Heart right ventricle (tissue), 16 donors: ENCODE data around the gene ZNF366. TPM values are rescaled to one million over a fixed set of nuclear protein-coding genes. Genes with fewer than 3 reads are reported as not detected.

Experiments used
- ATAC-seq, 8 donors: fragments of 200-7000 bp; cut with Tn5 transposase; one replicate each; pipeline ENCODE4 v1.9.1; 2020; ENCODE audit warnings: mild to moderate bottlenecking in 8 of 8, moderate library complexity in 8 of 8, moderate number of reproducible peaks in 1 of 8
- DNase-seq, 2 donors: peaks; one replicate each; pipeline ENCODE4 v3.0.0-alpha.2; 2020
- H3K27ac ChIP-seq, 10 donors: fragments of 200-600 bp; sonication (generic) in 2 of 10; one replicate each; pipeline versions ENCODE4 v1.5.0 to v1.8.0; 2020 to 2022; ENCODE audit warnings: mild to moderate bottlenecking in 3 of 10
- H3K27me3 ChIP-seq, 7 donors: fragments of 200-600 bp; one replicate each; pipeline ENCODE4 v1.8.0; 2021 to 2022; ENCODE audit warnings: mild to moderate bottlenecking in 2 of 7
- H3K36me3 ChIP-seq, 9 donors: fragments of 200-600 bp; sonication (generic) in 1 of 9; one replicate each; pipeline versions ENCODE4 v1.5.0 to v1.8.0; 2020 to 2022; ENCODE audit warnings: mild to moderate bottlenecking in 2 of 9
- H3K4me1 ChIP-seq, 9 donors: fragments of 200-600 bp; sonication (generic) in 1 of 9; one replicate each; pipeline versions ENCODE4 v1.5.0 to v1.8.0; 2020 to 2022; ENCODE audit warnings: mild to moderate bottlenecking in 4 of 9
- H3K4me3 ChIP-seq, 10 donors: fragments of 200-600 bp; sonication (generic) in 2 of 10; one replicate each; pipeline versions ENCODE4 v1.5.0 to v1.8.0; 2020 to 2022; ENCODE audit warnings: mild to moderate bottlenecking in 7 of 10, moderate library complexity in 2 of 10
- H3K9me3 ChIP-seq, 11 donors: fragments of 200-600 bp in 10 of 11; sonication (generic) in 2 of 11; one replicate each; pipeline versions ENCODE4 v1.5.0 to v1.8.0; 2013 to 2022; ENCODE audit warnings: mild to moderate bottlenecking in 2 of 11, control low read depth in 1 of 11, moderate library complexity in 1 of 11
- WGBS, 2 donors: extraction: QIAGEN DNeasy Blood & Tissue Kit; methylation state at CpG; one replicate each; pipeline ENCODE4 v1.1.7; 2013; ENCODE audit warnings: inconsistent platforms in 1 of 2; 5-methylcytosine and 5-hydroxymethylcytosine counted together
- intact Hi-C, 10 donors: fragments of 100-400 bp; cut with DNase I; formaldehyde crosslinking; loops; one replicate each; pipeline versions ENCODE4 v1.11.1 to v1.14.2; 2022
- polyA plus RNA-seq, 2 donors: library from polyadenylated mRNA; stranded (reverse); fragments of 200-250 nt; gene quantifications; one replicate each; pipeline ENCODE4 v1.2.3, GENCODE V29; 2013
- total RNA-seq, 10 donors: library from RNA; stranded (reverse); fragmentation: NEBNext Ultra II Directional in 3 of 10; extraction: Animal tissue kit (Norgen Biotek cat#: 25700) in 3 of 10; gene quantifications; one replicate each; pipeline versions ENCODE4 v1.2.1 to v1.2.4, GENCODE V29; 2021 to 2023
- TF ChIP-seq, protein P1 (sequence below), 9 donors: fragments of 200-600 bp; sonication (generic) in 2 of 9; IDR thresholded peaks; one replicate each; pipeline versions ENCODE4 v1.5.0 to v1.8.0; 2021 to 2022; ENCODE audit warnings: antibody characterized with exemption in 9 of 9, mild to moderate bottlenecking in 5 of 9, moderate library complexity in 1 of 9
- donor health status: Arrhythmogenic right ventricular cardiomyopathy.
- donor health status: ischemic (EF 13 %, LVEDD 7.1; RV severe dilation, severe dysfunction).
- donor health status: healthy with polysubstance abuse.
- donor health status: DM: no; HTN: yes; CAD: no.
- donor health status: DM: no; HTN: no; CAD: no.
- donor health status: ischemic (EF 25% LVEDD 6.9; RV normal size, moderate dysfunction).
- donor health status: ischemic (EF 25% LVEDD 5.7; RV mildly dilated, moderate dysfunction).
- donor health status: healthy.
- donor health status: DM: yes; HTN: yes; CAD: no.
- donor health status: Ischemic cardiomyopathy.
- donor health status: ischemic (EF 35%, LVEDD 5.7; RV mildly dilated, moderate dysfunction).
- donor health status: nonischemic (EF 11% LVEDD 7.7; RV severe dilation, severe dysfunction).
- donor health status: DM: yes; HTN: yes; CAD: no.
- donor health status: PGD.
- donor health status: ischemic (EF 29% LVEDD 5.4; RV normal size, mild dysfunction).
- donor health status: nonischemic (EF 23%, LVEDD 6.1; RV moderate dilation, normal function).

ZNF366 gene
- total and polyA plus RNA-seq, 12 donors: 1.7 to 10.5 (median 5.2) TPM

DNA sequence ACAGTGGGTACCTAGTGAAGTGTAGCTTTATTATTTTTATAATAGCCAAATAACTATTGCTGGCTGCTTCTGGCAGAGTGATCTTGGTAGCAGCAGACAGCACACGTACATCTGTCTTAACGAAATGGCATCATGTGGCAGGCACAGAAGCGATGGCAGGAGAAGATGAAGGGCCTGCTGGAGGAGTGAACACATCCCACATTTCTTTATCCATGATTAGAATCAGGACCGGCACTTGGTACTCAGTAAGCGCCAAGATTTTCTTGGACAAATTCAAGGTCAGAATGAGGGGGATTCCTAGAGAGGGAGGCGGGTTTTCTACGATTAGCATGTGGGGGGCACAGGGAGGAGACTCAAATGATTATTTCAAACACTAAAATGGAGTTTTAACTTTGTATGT is 23.0 kb upstream of the ZNF366 start:
- intact Hi-C loops: loop anchor here in 1 of 10 donors (10.0 kb wide), 1 partner anchor 285 kb away; the partner anchor contains the start of gene TNPO1
- ATAC-seq (no peak), DNase-seq (no peak)
- no peaks in the 10 kb centered on the region for H3K36me3 ChIP-seq
- H3K4me3 ChIP-seq: no peak overlapping the region
- WGBS, 2 donors: 88% methylated on average over 7 of the region's 7 CpGs
- H3K4me1 ChIP-seq: peaks cover 0 to 9% (median 0%) of the 10 kb centered on the region in 9 donors
- no peaks in the 10 kb centered on the region for H3K27me3 ChIP-seq
- TF ChIP-seq, protein P1, sequence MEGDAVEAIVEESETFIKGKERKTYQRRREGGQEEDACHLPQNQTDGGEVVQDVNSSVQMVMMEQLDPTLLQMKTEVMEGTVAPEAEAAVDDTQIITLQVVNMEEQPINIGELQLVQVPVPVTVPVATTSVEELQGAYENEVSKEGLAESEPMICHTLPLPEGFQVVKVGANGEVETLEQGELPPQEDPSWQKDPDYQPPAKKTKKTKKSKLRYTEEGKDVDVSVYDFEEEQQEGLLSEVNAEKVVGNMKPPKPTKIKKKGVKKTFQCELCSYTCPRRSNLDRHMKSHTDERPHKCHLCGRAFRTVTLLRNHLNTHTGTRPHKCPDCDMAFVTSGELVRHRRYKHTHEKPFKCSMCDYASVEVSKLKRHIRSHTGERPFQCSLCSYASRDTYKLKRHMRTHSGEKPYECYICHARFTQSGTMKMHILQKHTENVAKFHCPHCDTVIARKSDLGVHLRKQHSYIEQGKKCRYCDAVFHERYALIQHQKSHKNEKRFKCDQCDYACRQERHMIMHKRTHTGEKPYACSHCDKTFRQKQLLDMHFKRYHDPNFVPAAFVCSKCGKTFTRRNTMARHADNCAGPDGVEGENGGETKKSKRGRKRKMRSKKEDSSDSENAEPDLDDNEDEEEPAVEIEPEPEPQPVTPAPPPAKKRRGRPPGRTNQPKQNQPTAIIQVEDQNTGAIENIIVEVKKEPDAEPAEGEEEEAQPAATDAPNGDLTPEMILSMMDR (IDR thresholded peaks at IDR 0.05): no peak
- no peak overlapping the region for H3K27ac ChIP-seq
- H3K9me3 ChIP-seq: peaks cover 0 to 11% (median 0%) of the 10 kb centered on the region in 11 donors

DNA sequence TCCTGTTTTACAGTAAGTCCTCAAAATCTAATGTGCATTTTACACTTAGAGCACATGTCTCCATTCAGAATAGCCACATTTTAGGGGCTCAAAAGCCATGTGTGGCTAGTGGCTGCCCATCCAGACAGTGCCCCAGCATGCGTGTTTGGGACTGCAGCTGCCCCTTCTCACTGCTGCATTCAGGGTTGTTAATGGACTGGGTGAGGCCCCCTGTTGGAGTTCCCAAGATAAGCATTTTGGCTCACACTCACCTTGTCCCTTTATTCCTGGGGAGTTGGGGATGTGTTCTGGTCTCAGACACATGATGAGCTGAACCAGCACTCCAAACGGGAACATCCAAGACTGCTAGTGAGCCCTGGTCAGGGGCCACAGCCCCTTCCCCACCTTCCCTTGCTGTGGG is 22.2 kb upstream of the ZNF366 start:
- Histone ChIP-seq H3K36me3 (no peaks in the 10 kb centered on the region), H3K27ac (no peak overlapping the region), H3K4me1 (peaks cover 0 to 9% (median 0%) of the 10 kb centered on the region in 9 donors), H3K27me3 (no peaks in the 10 kb centered on the region), H3K4me3 (no peak overlapping the region), H3K9me3 (peaks cover 0 to 11% (median 0%) of the 10 kb centered on the region in 11 donors)
- WGBS, 2 donors: 95 to 100% methylated on average over 2 of the region's 2 CpGs
- ATAC-seq (no peak), DNase-seq (no peak)
- TF ChIP-seq, protein P1 (IDR thresholded peaks at IDR 0.05): no peak
- intact Hi-C loops: loop anchor here in 1 of 10 donors (5.0 kb wide), 1 partner anchor 162 kb away; no protein-coding TSS in a partner anchor

DNA sequence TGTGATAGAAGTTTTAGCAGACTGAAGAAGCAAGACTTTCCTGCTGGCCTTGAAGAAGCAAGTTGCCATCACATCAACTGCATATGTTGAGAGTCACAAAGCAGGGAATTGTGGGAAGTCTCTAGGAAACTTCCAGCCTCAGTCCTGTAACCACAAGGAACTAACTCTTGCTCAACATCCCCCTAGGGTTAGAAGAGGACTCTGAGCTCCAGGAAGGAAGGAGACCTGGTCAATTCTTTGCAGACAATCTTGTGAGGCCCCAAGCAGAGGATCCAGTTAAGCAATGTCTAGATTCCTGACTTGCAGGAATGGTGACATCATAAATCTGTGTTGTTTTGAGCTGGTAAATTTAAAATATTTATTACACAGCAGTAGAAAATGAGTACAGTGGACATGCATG is 18.6 kb upstream of the ZNF366 start:
- Histone ChIP-seq H3K4me3 (no peak overlapping the region), H3K27me3 (no peaks in the 10 kb centered on the region), H3K36me3 (no peaks in the 10 kb centered on the region), H3K4me1 (peaks cover 0 to 15% (median 5%) of the 10 kb centered on the region in 9 donors), H3K9me3 (peaks cover 0 to 9% (median 0%) of the 10 kb centered on the region in 11 donors), H3K27ac (no peak overlapping the region)
- TF ChIP-seq, protein P1 (IDR thresholded peaks at IDR 0.05): no peak
- intact Hi-C loops: loop anchor here in 6 of 10 donors (2.0 to 5.0 kb wide), 4 partner anchors 157 to 161 kb away; no protein-coding TSS in a partner anchor
- DNase-seq: no peak
- peak in 2 of 8 donors; percentile 39 to 71 for ATAC-seq

DNA sequence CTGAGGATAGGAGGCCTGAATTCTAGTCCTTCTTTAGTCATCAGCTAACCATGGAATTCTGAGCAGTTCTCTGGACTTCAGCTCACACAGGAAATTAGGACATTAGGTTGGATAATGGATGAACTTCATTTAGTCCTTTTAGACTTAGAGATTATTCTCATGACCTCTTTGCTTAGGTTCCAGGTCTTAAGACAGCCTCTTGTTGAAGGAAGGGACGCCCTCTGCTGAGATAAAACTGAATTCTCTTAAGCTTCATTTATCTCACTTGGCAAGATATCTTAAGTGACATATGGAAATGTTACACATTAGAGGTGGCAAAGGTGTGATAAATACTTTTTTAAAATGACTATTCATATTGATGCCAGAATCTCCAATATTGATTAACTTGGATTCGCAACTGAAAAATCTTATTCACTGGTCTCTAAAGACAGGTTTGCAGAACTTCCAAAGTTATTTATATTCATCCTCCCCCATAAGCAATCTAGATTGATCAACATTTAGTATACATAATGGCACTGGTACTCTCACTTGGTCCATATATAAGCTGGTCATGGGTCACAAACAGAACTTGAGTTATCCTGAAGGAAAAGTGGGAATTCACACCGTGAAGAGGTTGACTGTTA is 16.9 kb upstream of the ZNF366 start:
- TF ChIP-seq, protein P1 (IDR thresholded peaks at IDR 0.05): peak; percentile 59 to 86 (median 68)
- intact Hi-C loops: loop anchor here in 9 of 10 donors (1.0 to 2.0 kb wide), 5 partner anchors 71 to 159 kb away; no protein-coding TSS in a partner anchor
- Histone ChIP-seq H3K27ac (peak overlapping the region in 4 of 10 donors; percentile 1 to 59 (median 20)), H3K36me3 (no peaks in the 10 kb centered on the region), H3K4me3 (no peak overlapping the region), H3K27me3 (no peaks in the 10 kb centered on the region), H3K9me3 (peaks cover 0 to 22% (median 0%) of the 10 kb centered on the region in 11 donors), H3K4me1 (peaks cover 0 to 19% (median 7%) of the 10 kb centered on the region in 9 donors)
- ATAC-seq: peak; percentile 44 to 91 (median 81)
- DNase-seq: no peak
- 52 to 57% methylated on average over 3 of the region's 3 CpGs for whole genome bisulfite sequencing, 2 donors
